HCT116 (cell line): ENCODE results near the gene TUT1.

Experiments used
- ZFX ChIP-seq: fragments of 450-650 bp; IDR thresholded peaks from 2 replicates; pipeline ENCODE4 v1.6.1; 2017
- TF ChIP-seq, protein P1 (sequence below): IDR thresholded peaks from 2 replicates; pipeline ENCODE4 v1.6.1; 2012; ENCODE audit warnings: low read depth
- TF ChIP-seq, protein P2 (sequence below), 3 experiments: fragments of 200-600 bp in 1 of 3; sonication (generic) in 1 of 3; IDR thresholded peaks in 2 of 3; conservative IDR thresholded peaks in 1 of 3; 2 replicates each; pipeline ENCODE4 v1.5.1; 2012 to 2017; ENCODE audit warnings: low read depth in 2 of 3, low read length in 2 of 3, antibody characterized with exemption in 1 of 3, borderline replicate concordance in 1 of 3, control low read depth in 1 of 3, mild to moderate bottlenecking in 1 of 3, mixed read lengths in 1 of 3, mixed run types in 1 of 3, moderate library complexity in 1 of 3; ENCODE audit not compliant: insufficient read depth in 1 of 3

DNA sequence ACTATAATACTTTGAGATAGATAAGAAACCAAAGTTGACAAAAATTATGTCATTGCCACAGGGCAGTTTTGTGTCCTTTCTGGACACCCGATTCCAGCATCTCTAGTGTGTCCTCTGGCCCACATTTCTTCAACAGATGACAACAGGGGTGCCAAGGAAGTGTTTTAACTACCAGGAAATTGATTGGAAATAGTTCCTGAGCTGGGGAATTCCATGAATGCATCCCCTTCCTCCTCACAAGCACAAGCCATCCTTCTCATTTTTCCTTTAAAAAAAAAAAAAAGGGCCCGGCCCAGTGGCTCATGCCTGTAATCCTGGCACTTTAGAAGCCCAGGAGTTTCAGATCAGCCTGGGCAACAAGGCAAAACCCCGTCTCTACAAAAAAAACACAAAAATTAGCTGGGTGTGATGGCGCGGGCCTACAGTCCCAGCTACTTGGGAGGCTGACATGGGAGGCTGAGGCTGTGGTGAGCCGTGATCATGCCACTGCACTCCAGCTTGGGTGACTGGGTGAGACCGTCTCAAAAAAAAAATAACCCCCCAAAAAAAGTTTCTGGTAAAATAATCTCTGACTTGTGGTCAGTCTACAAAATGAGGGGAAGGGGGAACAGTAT, 31.3 kb upstream of the TUT1 start:
- TF ChIP-seq, protein P1, sequence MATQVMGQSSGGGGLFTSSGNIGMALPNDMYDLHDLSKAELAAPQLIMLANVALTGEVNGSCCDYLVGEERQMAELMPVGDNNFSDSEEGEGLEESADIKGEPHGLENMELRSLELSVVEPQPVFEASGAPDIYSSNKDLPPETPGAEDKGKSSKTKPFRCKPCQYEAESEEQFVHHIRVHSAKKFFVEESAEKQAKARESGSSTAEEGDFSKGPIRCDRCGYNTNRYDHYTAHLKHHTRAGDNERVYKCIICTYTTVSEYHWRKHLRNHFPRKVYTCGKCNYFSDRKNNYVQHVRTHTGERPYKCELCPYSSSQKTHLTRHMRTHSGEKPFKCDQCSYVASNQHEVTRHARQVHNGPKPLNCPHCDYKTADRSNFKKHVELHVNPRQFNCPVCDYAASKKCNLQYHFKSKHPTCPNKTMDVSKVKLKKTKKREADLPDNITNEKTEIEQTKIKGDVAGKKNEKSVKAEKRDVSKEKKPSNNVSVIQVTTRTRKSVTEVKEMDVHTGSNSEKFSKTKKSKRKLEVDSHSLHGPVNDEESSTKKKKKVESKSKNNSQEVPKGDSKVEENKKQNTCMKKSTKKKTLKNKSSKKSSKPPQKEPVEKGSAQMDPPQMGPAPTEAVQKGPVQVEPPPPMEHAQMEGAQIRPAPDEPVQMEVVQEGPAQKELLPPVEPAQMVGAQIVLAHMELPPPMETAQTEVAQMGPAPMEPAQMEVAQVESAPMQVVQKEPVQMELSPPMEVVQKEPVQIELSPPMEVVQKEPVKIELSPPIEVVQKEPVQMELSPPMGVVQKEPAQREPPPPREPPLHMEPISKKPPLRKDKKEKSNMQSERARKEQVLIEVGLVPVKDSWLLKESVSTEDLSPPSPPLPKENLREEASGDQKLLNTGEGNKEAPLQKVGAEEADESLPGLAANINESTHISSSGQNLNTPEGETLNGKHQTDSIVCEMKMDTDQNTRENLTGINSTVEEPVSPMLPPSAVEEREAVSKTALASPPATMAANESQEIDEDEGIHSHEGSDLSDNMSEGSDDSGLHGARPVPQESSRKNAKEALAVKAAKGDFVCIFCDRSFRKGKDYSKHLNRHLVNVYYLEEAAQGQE, result no peak
- TF ChIP-seq, protein P2, sequence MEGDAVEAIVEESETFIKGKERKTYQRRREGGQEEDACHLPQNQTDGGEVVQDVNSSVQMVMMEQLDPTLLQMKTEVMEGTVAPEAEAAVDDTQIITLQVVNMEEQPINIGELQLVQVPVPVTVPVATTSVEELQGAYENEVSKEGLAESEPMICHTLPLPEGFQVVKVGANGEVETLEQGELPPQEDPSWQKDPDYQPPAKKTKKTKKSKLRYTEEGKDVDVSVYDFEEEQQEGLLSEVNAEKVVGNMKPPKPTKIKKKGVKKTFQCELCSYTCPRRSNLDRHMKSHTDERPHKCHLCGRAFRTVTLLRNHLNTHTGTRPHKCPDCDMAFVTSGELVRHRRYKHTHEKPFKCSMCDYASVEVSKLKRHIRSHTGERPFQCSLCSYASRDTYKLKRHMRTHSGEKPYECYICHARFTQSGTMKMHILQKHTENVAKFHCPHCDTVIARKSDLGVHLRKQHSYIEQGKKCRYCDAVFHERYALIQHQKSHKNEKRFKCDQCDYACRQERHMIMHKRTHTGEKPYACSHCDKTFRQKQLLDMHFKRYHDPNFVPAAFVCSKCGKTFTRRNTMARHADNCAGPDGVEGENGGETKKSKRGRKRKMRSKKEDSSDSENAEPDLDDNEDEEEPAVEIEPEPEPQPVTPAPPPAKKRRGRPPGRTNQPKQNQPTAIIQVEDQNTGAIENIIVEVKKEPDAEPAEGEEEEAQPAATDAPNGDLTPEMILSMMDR (IDR thresholded peaks at IDR 0.05 in 2 of 3, conservative IDR thresholded peaks at IDR 0.05 in 1 of 3; ENCODE audit: borderline replicate concordance in 1 of 3, insufficient read depth in 1 of 3, low read depth in 2 of 3, low read length in 2 of 3), result no peak
- no peak for TF ChIP-seq ZFX
